Activated CD4-positive, CD25-positive, alpha-beta regulatory T cell treated with anti-CD3 and anti-CD28 coated beads, Interleukin-2, amount 50 U/mL, for 16 hours (primary cell): ENCODE data around the gene BSG.
"Not testable (repeated sequence)": the region's sequence is repeated elsewhere in the genome, so short reads cannot be mapped to it uniquely, and the experiment has no call there.

ENCODE experiments used
- DNase-seq: peaks from one replicate; pipeline ENCODE4 v3.0.0-alpha.2; 2020; ENCODE audit warnings: low read depth, low spot score

The BSG gene

DNA sequence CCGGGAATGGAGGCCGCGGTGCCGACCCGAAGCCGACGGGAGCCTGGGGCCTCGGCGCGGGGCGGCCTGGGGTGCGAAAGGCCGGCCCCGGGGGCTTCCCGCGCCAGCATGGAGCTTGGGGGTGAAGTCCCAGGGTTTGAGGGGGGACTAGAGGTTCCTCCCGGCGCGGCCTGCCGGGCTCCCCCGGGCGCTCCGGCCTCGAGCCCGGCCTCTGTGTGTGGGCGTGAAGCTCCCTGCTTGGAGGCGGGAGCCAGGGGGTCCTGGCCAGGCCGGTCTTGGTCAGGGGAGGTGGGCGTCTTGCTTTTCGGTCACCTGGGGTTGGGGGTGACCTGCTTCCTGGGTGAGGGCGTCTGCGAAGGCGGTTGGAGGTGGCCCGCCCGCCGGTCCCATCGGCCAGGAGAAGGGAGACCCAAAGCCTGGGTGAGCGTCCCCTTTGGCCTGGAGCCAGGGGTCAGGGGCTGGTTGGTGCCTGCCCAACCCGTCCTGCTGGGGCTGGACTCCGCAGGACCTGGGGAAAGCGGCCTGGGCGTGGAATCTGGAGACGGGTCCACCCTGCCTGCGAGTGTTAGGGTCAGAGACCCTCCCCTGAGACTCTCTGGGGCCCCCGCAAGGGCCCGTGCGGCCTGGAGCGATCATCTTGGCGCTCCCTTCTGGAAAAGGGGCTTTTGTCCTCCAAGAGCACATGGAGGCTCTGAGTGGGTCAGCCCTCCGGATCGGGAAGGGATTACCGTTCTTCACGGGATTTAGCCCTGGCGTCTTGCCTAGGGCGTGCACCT is 535 bp downstream of the BSG start:
- DNase-seq, result no peak

DNA sequence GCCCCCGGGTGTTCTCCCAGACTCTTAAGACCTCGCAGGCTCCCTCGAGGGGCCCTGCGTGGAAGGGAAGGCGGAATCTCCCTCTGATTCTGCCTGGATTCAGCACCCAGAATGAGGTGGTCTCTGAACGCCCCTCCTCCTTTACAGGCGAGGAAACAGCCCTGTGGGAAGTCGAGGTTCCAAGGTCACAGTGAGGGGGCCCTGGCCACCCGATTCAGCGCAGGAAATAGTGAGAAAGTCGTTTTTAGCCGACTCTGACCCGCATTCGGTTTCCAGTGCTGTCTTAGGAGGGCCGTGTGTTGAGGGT is 1.1 kb downstream of the BSG start:
- DNase-seq, result no peak

DNA sequence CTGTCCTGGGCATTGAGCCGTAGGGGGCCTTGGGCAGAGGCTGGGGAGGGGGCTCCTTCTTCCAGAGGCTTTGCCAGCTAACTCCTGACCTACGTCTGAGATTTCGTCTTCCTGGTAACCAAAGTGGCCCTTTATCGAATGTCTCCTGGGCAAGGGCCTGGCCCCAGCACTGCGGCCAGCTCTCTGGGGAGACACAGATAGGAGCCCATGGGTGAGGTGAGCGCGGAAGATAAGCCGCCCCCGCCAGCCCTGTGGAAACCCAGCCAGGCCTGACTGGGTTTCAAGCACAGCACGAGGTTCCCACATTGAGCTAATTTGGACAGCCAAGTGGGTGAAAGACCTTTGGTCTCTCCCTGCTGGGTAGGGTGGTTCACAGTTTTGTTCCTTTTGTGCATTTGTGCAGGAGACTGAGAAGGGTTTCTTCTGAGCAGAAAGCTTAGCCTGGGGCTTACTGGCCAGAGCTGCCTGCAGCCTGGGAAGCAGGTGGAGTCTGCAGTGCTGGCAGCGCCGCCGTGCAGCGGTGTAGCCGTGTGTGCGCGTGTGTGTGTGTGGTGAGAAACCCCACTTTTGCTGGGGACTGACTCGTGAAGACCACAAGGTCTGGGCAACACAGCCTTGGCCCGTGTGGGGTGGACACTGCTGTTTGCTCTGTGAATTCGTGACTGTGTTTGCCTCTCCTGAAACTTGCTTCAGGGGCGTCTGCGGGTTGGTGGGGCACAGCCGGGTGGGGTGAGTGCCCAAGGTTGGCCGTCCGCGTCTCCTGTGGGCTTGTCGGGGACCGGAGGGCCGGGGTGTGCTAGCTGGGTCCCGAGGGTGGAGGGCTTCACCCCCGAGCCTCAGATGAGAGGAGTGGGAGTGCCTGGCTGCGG is 2.5 kb downstream of the BSG start:
- no peak for DNase-seq

DNA sequence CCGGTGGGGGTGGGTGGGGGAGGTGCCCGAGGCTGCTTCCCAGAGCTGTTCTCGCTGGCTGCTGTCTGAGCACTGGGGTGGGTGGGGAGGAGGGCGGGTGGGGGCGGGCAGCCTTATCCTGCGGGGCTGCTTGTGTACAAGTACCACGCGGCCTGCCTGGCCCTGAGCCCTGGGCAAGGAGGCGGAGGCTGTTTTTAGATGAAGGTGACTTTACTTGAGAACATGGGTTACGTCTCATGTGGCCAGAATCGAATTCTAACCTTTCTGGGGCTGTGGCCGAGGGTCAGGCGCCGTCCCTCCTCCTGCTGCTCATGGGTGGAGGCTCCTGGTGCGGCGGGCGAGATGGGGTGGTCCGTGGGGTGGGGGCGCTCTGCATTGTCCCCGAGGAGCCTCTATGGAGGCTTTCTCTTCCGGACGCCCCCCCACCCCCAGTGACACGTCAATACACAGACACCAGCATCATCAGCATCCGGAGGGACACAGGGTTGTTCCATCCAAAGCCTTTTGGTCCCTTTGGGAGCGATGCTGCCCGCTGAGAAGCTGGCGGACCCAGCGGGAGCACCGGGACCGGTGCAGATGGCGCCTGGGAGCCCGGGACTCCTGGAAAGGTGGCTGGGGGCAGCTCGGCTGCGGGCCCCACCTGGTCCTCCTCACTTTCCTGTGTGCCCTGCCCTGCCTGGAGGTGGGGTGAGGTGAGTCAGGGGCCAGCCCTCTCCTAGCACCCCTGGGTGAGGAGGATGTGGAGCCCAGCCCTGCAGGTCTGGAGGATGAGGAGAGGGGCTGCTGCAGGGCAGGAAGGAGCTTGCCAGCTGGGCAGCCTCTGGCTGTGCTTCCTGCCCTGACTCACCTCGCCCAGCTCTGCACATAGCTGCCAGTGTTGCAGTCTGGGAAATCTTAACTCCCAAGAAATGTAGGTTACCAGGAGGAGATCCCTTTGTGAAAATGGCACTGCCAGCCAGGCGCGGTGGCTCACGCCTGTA is 3.4 kb downstream of the BSG start:
- DNase-seq, result no peak

DNA sequence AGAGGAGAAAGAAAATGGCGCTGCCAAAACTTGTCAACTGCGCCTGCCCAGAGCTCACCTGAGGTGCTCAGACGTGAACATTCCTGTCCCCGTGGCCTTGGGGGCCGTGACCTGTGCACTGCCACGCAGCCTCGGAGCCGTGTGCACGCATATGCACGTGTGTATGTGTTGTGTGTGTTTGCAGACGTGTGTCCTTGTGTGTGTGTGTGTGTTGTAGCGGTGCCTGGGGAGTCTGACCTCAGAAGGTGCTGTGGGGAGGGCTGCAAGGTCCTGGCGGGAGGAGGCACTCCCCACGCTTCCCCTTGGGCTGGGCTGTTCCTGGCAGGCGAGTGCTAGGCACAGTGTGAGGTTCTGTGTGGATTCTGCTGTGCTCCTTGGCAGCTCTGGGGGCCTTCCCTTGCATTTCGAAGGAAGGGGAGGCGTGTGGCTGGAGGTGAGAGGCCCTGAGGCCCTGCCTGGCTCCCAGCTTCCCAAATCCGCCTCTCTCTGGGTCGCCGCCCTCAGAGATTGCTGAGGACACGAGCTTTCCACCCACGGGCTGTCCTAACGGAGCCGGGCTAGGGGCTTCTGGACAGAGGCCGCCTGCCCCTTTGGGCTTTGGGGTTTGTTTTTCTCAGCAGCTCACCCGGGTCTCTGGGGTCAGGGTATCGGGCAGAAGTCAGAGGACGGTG is 4.5 kb downstream of the BSG start:
- DNase-seq, result no peak

DNA sequence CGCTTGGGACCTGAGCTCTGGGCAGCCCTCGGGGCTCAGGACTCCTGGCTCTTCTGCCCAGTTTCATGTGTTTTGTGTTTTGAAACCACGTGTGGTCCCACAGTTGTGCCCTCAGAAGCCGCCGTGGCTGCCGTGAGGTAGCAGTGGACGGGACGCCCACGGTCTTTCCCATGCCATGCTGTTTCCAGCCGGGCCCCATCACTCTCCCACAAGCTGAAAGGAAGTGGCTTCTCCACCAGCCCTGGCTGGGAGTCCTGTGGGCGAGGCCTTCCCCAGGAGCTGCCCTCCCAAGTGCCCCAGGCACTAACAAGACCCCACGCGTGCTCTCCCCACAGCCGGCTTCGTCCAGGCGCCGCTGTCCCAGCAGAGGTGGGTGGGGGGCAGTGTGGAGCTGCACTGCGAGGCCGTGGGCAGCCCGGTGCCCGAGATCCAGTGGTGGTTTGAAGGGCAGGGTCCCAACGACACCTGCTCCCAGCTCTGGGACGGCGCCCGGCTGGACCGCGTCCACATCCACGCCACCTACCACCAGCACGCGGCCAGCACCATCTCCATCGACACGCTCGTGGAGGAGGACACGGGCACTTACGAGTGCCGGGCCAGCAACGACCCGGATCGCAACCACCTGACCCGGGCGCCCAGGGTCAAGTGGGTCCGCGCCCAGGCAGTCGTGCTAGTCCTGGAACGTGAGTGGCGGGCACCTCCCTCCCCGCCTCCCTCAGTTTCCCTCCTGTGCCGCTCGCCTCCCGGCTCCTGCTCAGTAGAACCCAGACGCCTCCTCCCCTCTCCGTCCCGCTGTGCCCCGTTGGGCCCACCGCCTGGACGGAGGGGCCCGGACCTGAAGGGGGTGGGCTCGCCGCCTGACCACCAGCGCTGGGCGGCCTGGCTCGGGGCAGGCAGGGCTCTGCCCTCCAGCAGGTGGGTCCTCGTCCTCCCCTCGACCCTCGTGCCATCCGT is 5.3 kb downstream of the BSG start:
- no peak for DNase-seq

DNA sequence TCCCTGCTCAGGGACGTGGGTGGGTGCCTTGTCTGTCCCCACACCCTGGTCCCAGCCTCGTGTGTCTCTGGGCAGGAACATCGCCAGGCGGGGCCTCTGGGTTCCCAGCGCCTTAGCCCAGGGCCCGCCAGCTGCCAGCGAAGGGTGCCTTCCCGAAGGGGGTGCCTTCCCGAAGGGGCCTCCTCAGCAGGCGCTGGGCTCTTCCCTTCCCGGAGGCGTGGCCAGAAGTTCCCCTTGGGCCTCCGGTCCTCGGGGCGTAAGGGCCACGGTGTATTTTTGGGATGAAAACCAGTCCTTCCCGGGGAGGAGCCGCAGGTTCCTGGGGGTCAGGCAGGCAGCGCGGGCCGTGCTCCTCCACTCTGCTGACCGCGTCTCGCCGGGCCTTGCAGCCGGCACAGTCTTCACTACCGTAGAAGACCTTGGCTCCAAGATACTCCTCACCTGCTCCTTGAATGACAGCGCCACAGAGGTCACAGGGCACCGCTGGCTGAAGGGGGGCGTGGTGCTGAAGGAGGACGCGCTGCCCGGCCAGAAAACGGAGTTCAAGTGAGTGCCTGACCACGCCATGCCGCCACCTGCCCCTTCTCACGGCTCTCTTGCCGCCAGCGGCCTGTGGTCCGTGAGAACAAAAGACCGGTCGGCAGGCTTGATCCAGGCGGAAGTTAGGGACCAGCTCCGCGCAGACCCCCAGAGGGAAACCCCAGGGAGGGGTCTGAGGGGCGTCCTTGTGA is 6.9 kb downstream of the BSG start:
- DNase-seq, result no peak

DNA sequence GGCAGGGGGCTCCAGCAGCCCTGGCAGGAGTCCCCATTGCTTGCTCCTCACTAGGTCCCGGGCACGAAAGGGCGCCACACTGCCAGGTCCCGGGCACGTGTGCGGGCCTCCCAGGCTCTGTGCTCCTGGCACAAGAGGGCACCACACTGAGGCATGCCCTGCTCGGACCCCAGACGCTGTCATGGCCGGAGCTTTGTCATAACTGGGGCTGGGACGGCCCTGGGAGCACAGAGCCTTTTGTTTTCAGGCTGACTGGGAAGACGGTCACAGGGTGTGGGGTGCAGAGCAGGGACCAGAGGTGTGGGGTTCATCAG is 7.4 kb downstream of the BSG start:
- DNase-seq, result no peak

DNA sequence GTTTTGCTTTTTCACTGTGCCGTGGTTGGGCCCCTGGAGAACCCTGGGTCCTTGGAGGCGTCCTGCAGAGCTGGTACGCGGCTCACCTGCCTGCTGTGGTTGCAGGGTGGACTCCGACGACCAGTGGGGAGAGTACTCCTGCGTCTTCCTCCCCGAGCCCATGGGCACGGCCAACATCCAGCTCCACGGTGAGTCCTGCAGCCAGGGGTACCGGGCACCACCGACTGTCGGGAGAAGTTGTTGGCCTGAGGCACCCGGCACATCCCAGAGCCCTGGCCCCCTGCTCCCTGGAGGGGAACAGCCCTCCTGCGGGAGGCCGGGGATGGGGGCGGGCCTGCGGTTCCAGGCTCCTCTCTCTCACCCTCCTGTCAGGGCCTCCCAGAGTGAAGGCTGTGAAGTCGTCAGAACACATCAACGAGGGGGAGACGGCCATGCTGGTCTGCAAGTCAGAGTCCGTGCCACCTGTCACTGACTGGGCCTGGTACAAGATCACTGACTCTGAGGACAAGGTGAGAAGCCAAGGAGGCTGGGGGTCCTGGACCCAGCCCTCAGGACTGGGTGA is 8.0 kb downstream of the BSG start:
- no peak for DNase-seq

DNA sequence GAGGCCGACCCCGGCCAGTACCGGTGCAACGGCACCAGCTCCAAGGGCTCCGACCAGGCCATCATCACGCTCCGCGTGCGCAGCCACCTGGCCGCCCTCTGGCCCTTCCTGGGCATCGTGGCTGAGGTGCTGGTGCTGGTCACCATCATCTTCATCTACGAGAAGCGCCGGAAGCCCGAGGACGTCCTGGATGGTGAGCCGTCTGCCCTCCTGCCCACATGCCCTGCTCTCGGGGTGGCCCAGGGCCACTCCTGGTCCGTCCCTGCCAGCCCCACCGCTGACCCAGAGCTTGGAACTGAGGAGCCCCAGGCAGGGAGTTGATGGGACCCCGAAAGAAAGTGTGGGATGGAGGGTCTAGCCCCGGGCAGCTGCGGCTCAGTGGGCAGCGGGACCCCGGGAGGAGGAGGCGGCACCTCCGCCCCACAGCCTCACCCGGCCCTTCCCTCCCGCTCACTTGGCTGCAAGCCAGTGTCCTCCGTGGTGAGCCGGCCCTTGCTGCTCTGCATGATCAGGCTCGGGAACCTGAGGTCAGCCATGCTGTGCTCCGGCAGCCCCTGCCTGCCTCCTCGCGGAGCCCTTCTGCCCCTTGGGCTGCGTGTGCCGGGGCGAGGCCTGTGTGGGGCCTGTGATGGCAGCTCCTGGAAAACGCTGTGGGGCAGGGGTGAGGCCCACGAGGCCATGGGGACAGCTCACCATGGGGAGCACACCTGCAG is 9.2 kb downstream of the BSG start:
- no peak for DNase-seq

DNA sequence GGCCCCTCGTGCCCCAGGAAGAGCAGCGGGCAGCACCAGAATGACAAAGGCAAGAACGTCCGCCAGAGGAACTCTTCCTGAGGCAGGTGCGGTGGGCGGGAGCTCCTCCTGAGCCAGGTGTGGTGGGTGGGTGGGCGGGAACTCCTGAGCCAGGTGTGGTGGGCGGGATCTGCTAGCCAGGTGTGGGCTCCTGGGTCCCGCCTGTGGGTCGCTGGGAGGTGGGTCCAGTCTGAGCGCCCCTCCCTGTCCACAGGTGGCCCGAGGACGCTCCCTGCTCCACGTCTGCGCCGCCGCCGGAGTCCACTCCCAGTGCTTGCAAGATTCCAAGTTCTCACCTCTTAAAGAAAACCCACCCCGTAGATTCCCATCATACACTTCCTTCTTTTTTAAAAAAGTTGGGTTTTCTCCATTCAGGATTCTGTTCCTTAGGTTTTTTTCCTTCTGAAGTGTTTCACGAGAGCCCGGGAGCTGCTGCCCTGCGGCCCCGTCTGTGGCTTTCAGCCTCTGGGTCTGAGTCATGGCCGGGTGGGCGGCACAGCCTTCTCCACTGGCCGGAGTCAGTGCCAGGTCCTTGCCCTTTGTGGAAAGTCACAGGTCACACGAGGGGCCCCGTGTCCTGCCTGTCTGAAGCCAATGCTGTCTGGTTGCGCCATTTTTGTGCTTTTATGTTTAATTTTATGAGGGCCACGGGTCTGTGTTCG is 10.3 kb downstream of the BSG start:
- no peak for DNase-seq

DNA sequence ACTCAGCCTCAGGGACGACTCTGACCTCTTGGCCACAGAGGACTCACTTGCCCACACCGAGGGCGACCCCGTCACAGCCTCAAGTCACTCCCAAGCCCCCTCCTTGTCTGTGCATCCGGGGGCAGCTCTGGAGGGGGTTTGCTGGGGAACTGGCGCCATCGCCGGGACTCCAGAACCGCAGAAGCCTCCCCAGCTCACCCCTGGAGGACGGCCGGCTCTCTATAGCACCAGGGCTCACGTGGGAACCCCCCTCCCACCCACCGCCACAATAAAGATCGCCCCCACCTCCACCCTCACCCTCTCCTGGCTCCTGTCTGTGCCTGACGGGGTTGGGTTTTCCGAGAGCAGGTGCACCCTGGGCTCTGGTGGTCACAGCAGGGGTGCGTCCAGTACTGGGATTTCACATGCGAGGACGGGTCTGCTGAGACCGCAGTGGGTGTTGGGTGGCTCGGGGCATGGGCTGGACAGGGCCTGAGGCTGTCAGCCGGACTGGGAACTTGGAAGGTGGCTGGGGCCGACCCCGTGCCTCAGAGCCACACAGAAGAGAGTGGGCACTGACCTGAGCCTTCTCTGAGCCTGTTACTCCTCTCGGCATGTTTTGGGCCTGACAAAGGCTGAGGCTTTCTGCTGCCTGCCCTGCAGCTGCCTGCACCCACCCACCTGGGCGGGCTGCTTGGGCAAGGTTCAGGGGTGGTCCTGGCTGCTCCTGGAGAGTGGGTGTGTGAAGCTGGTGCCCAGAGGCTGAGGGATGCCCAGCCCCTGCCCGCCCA is 11.0 kb downstream of the BSG start:
- DNase-seq, result no peak

DNA sequence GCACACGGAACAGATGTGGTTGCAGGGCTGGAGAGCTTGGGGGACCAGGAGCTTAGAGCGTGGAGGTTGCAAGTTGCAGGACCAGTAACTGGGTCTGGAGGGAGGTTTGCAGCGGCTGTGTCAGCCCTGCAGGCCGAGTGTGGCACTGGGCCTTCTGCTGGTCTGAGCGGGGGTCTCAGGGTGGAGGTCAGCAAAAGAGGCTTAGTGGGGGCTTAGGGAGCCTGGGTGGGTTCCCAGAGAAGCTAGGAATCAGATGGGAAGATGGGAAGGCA is 11.5 kb downstream of the BSG start:
- no peak for DNase-seq

DNA sequence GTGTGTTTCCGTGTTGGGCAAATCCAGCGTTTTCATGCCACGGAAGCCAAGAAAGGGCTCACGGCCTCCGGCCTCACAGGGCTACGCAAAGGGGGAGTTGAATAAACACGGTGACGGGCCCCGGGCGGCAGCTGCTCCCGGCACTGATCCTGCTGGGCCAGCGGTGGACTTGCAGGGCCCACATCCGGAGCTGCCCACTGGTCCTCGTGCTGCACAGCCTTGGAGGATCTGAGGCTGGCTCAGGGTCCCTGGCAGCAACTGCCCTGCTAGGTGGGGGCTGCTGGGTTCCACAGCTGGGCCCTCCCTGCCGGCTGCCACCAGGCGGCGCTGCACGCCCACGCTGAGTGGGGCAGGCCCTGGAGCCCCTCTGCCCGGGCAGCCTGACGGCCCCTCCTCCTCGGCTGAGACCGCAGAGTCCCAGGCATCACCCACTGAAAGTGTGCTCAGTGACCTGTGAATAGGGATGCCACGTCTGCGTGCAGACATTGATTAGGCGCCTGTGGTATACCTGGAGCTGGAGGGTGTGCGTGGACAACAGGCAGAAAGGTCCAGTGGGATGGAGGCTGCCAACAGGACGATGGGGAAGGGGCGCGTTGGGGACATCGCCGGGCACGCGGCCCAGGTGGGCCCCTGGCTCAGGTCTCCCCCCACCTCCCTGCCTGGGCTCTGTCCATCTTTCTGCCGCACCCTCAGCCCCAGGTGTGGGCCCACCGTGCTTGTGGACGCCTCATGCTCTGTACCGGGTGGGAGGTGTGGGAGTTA is 12.0 kb downstream of the BSG start:
- DNase-seq, result peak; percentile 38

DNA sequence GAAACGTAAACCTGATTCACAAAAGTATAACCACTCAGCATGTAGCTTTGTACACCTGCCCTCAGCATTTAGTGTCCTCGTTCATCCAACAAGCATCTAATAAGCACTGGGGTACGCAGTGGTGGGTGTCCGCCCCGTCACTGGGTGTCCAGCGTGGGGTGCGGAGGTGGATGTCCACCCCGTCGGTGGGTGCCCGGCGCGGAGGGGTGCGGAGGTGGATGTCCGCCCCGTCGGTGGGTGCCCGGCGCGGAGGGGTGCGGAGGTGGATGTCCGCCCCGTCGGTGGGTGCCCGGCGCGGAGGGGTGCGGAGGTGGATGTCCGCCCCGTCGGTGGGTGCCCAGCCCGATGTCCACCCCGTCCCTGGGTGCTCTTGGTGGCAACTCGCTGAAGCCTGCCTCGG is 12.8 kb downstream of the BSG start:
- DNase-seq, result not testable (repeated sequence)

DNA sequence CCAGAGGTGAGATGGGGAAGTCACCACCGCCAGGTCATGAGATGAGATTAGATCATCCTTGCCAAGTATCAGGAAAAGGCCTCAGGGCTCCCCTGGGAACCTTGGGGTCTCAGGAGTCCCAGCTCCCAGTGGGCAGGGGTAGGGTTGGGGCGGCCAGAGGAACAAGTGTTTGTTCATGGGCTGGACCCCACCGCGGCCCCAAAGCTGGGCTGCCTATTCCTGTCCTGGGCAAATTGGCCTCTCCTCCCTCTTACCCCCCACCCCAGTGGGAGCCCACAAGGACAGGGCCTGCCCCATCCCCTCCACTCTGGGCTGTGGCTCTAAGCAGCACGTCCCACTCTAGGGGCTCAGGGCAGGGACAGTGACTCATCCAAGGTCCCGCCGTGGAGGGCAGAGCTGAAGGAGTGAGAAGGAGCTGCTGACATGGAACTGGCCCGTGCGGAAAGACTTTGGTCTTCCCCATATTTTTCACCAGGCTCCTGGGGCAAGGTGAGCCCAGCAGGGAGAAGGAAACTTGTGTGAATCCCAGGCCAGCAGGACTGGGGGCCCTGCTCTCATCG is 13.2 kb downstream of the BSG start:
- DNase-seq, result no peak
